Measurements from ENCODE around the gene HES4.
A peak's percentile ranks its signal among the peaks of the same experiment; 100 is the strongest.
"Not testable (repeated sequence)": the region's sequence is repeated elsewhere in the genome, so short reads cannot be mapped to it uniquely, and the experiment has no call there.

Gene HES4

GRCh38 chr1:997993-998744, 1.7 kb downstream of the HES4 start:
- no peak for DNase-seq (ENCODE audit: low read depth in 2 of 2)

- DNase-seq (ENCODE audit: low read depth in 2 of 2) = no peak
Observed at GRCh38 chr1:997713-997992, 2.2 kb downstream of the HES4 start.

GRCh38 chr1:996851-997712, 2.8 kb downstream of the HES4 start:
- no peak for DNase-seq (ENCODE audit: low read depth in 2 of 2)

- DNase-seq (ENCODE audit: low read depth in 2 of 2) = no peak
Observed at GRCh38 chr1:995665-996633, 3.9 kb downstream of the HES4 start.

- not testable (repeated sequence) for DNase-seq (ENCODE audit: low read depth in 2 of 2)
Observed at GRCh38 chr1:994546-994945, 5.4 kb downstream of the HES4 start.

- no peak for DNase-seq (ENCODE audit: low read depth in 2 of 2)
Observed at GRCh38 chr1:993379-993995, 6.4 kb downstream of the HES4 start.

GRCh38 chr1:992362-992761, 7.5 kb downstream of the HES4 start:
- no peak for DNase-seq (ENCODE audit: low read depth in 2 of 2)

- DNase-seq (ENCODE audit: low read depth in 2 of 2) = no peak
Observed at GRCh38 chr1:991895-992294, 8.0 kb downstream of the HES4 start.

GRCh38 chr1:991275-991674, 8.6 kb downstream of the HES4 start:
- not testable (repeated sequence) for DNase-seq (ENCODE audit: low read depth in 2 of 2)

- DNase-seq (ENCODE audit: low read depth in 2 of 2) = not testable (repeated sequence)
Observed at GRCh38 chr1:988061-988460, 11.8 kb downstream of the HES4 start.

- no peak for DNase-seq (ENCODE audit: low read depth in 2 of 2)
Observed at GRCh38 chr1:985126-985525, 14.8 kb downstream of the HES4 start.

GRCh38 chr1:984476-984814, 15.5 kb downstream of the HES4 start:
- no peak for DNase-seq (ENCODE audit: low read depth in 2 of 2)

- DNase-seq (ENCODE audit: low read depth in 2 of 2) = peak; percentile 41 to 50
Observed at GRCh38 chr1:983798-984475, 16.0 kb downstream of the HES4 start.

- no peak for DNase-seq (ENCODE audit: low read depth in 2 of 2)
Observed at GRCh38 chr1:982765-983436, 17.0 kb downstream of the HES4 start.

- DNase-seq (ENCODE audit: low read depth in 2 of 2) = no peak
Observed at GRCh38 chr1:981955-982558, 17.8 kb downstream of the HES4 start, which contains the start of gene PERM1. TSS of gene PERM1 (minus strand) at chr1:982093. CDS start at chr1:981029, 1,064 bp downstream.

- DNase-seq (ENCODE audit: low read depth in 2 of 2) = no peak
Observed at GRCh38 chr1:981491-981954, 18.4 kb downstream of the HES4 start.

- DNase-seq (ENCODE audit: low read depth in 2 of 2) = no peak
Observed at GRCh38 chr1:980602-981395, 19.1 kb downstream of the HES4 start.

GRCh38 chr1:980137-980571, 19.7 kb downstream of the HES4 start:
- no peak for DNase-seq (ENCODE audit: low read depth in 2 of 2)

GRCh38 chr1:979744-980072, 20.2 kb downstream of the HES4 start:
- DNase-seq (ENCODE audit: low read depth in 2 of 2) = no peak
